ENCODE data around the gene CYRIA.

Gene CYRIA

GRCh38 chr2:16623031-16623430, 42.6 kb downstream of the CYRIA start:
- H3K4me1 ChIP-seq (ENCODE audit: control insufficient read depth, insufficient read depth, low read length) = peaks cover 16% of the 10 kb centered on the region

DNA sequence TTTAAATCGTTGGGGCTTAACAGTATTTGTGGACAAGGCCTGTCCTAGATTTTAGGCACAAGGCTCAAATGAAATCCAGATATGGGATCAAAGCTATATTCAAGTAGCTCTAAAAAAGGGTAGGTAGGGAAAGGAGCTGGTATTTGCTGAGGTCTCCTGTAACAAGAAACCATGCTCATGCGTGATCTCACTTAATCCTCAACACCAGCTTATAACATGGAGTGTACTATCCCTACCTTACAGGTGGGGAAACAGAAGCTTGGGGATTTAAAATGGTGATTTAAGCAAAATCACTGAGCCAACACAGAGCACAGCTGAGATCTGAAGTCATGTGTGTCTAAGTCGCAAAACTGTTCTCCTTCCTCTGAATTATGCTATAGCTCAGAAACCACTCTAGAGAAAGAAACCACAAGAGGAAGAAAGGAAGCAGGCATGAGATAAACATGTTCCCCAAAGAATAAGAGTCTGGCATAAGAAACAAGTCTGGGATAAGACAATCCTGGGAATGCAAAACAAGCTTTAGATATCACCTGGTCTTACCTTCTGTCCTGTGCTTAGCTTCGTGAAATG, 43.1 kb downstream of the CYRIA start:
- H3K27me3 ChIP-seq (ENCODE audit: control insufficient read depth, insufficient read depth, low read length) = no peaks in the 10 kb centered on the region
- H3K4me3 ChIP-seq (ENCODE audit: low read length) = no peak overlapping the region
- no peaks in the 10 kb centered on the region for H3K9me3 ChIP-seq (ENCODE audit: control insufficient read depth, low read length)
- peaks cover 15% of the 10 kb centered on the region for H3K4me1 ChIP-seq (ENCODE audit: control insufficient read depth, insufficient read depth, low read length)
- no peaks in the 10 kb centered on the region for H3K36me3 ChIP-seq (ENCODE audit: control insufficient read depth, insufficient read depth, low read length)
- H3K9ac ChIP-seq (ENCODE audit: low read length) = no peak overlapping the region

More at GRCh38 chr2:16623031-16623430, 42.6 kb downstream of the CYRIA start:
- Histone ChIP-seq H3K9me3 (ENCODE audit: control insufficient read depth, low read length) (no peaks in the 10 kb centered on the region), H3K4me3 (ENCODE audit: low read length) (no peak overlapping the region), H3K36me3 (ENCODE audit: control insufficient read depth, insufficient read depth, low read length) (no peaks in the 10 kb centered on the region), H3K9ac (ENCODE audit: low read length) (no peak overlapping the region), H3K27me3 (ENCODE audit: control insufficient read depth, insufficient read depth, low read length) (no peaks in the 10 kb centered on the region)

GRCh38 chr2:16621316-16621715, 44.3 kb downstream of the CYRIA start:
- Histone ChIP-seq H3K36me3 (ENCODE audit: control insufficient read depth, insufficient read depth, low read length) (no peaks in the 10 kb centered on the region), H3K27me3 (ENCODE audit: control insufficient read depth, insufficient read depth, low read length) (no peaks in the 10 kb centered on the region), H3K4me1 (ENCODE audit: control insufficient read depth, insufficient read depth, low read length) (peaks cover 6% of the 10 kb centered on the region), H3K9ac (ENCODE audit: low read length) (no peak overlapping the region), H3K4me3 (ENCODE audit: low read length) (no peak overlapping the region), H3K9me3 (ENCODE audit: control insufficient read depth, low read length) (no peaks in the 10 kb centered on the region)

DNA sequence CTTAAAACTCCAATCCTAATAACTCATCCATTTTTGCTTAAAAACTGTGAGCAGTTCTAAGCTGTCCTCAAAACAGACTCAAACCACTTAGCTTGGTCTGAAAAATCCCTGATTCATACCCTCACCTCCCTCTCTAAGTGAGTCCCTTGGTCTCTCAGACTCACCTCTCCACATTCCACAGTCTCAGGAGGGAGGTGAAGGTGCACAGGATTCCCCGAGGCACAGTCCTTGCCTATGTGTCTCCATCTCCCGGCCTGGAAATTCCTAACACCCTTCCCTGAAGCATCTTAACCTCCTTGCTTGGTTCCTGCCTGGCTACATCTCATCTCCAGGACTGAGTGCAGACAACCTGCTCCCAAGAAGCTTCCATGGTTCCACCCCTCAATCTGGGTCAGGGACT, 45.0 kb downstream of the CYRIA start:
- H3K9ac ChIP-seq (ENCODE audit: low read length) = no peak overlapping the region
- no peaks in the 10 kb centered on the region for H3K27me3 ChIP-seq (ENCODE audit: control insufficient read depth, insufficient read depth, low read length)
- H3K36me3 ChIP-seq (ENCODE audit: control insufficient read depth, insufficient read depth, low read length) = no peaks in the 10 kb centered on the region
- H3K4me1 ChIP-seq (ENCODE audit: control insufficient read depth, insufficient read depth, low read length) = no peaks in the 10 kb centered on the region
- H3K4me3 ChIP-seq (ENCODE audit: low read length) = no peak overlapping the region
- H3K9me3 ChIP-seq (ENCODE audit: control insufficient read depth, low read length) = no peaks in the 10 kb centered on the region

DNA sequence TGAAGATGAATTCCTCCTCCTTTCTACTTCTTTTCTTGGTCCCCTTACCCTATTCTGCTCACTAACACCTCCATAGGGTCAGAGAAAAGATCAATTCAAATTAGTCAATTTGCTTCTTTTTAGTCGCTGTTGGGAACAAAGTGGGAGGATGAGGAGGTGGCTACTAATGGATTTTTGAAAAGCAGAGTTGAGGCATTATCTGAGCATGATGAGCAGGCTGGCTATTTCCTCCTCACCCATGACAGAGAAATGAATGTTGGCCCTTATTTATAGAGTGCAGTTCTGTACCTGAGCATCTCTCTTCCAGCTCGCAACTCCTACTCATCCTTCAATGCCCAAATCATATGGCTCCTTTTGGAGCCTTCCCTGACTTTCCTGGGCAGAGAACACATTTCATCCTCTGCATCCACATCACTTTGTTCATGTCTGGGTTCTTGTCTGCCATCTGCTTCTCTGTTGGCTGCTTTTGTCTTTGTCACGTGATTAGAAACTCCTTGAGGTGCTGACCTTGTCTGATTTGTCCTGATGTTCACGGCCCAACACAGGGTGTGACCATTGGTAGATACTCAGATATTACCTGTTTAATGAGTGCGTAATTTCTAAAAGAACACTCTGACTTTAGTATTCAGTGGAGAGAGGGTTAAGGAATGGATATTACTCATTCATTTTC, 45.9 kb downstream of the CYRIA start:
- Histone ChIP-seq H3K9ac (ENCODE audit: low read length) (no peak overlapping the region), H3K27me3 (ENCODE audit: control insufficient read depth, insufficient read depth, low read length) (no peaks in the 10 kb centered on the region), H3K9me3 (ENCODE audit: control insufficient read depth, low read length) (no peaks in the 10 kb centered on the region), H3K36me3 (ENCODE audit: control insufficient read depth, insufficient read depth, low read length) (no peaks in the 10 kb centered on the region), H3K4me1 (ENCODE audit: control insufficient read depth, insufficient read depth, low read length) (no peaks in the 10 kb centered on the region), H3K4me3 (ENCODE audit: low read length) (no peak overlapping the region)

GRCh38 chr2:16617282-16618266, 48.1 kb downstream of the CYRIA start:
- no peak overlapping the region for H3K4me3 ChIP-seq (ENCODE audit: low read length)
- no peak overlapping the region for H3K9ac ChIP-seq (ENCODE audit: low read length)
- H3K27me3 ChIP-seq (ENCODE audit: control insufficient read depth, insufficient read depth, low read length) = no peaks in the 10 kb centered on the region
- H3K36me3 ChIP-seq (ENCODE audit: control insufficient read depth, insufficient read depth, low read length) = no peaks in the 10 kb centered on the region
- H3K9me3 ChIP-seq (ENCODE audit: control insufficient read depth, low read length) = no peaks in the 10 kb centered on the region
- H3K4me1 ChIP-seq (ENCODE audit: control insufficient read depth, insufficient read depth, low read length) = peaks cover 11% of the 10 kb centered on the region
